ENCODE data around the gene ENTPD3. TPM values are rescaled to one million over a fixed set of nuclear protein-coding genes. Genes with fewer than 3 reads are reported as not detected.

Gene ENTPD3
- total and polyA plus RNA-seq, 2 of the 13 experiments (the other 11 are each of a cell fraction or from before 2014, with no cell fraction given) = 0.07 TPM; not detected in 1

GRCh38 chr3:40477666-40478065 is 90.7 kb downstream of the ENTPD3 start:
- H3K9me3 ChIP-seq (ENCODE audit: low read length) = no peaks in the 10 kb centered on the region
- peaks cover 19% of the 10 kb centered on the region for H3K4me1 ChIP-seq (ENCODE audit: insufficient read depth, low read length)
- H3K27ac ChIP-seq (ENCODE audit: extremely low read length, insufficient read depth, low read length) = peak overlapping the region; percentile 51
- FAIRE-seq (peak; percentile 46), DNase-seq (ENCODE audit: low spot score) (no peak), ATAC-seq (peak; percentile 73)
- H3K4me2 ChIP-seq (ENCODE audit: low read depth, low read length) = peak overlapping the region; percentile 97
- POLR2A ChIA-PET = interaction anchor here (1.2 to 3.4 kb wide), 6 partner anchors 12 to 48 kb away, joined by 3 to 54 read pairs (median 10); partner anchors contain the start of genes RPL14 and ZNF620
- CTCF ChIA-PET (ENCODE audit: low intra/inter-chr PET ratio, low total read pairs) = no interaction called here
- intact Hi-C loops (cut with micrococcal nuclease; ENCODE audit: unreplicated experiment) (loop anchor here (1.0 kb wide), 1 partner anchor 28 kb away; no protein-coding TSS in a partner anchor), in situ Hi-C loops (cut with HindIII; ENCODE audit: extremely low pct_ligation_motif_present, low pct_unique_long_range_greater_than_20kb) (no loop called here)
- H2AFZ ChIP-seq (ENCODE audit: low read length) = peak overlapping the region; percentile 93
- 39% methylated on average over 4 of the region's 4 CpGs for WGBS (ENCODE audit: low lambda C conversion rate)
- no peaks in the 10 kb centered on the region for H3K79me2 ChIP-seq (ENCODE audit: insufficient read depth, low read length)
- no peaks in the 10 kb centered on the region for H4K20me1 ChIP-seq (ENCODE audit: insufficient read depth, low read length)
- H3K4me3 ChIP-seq (replicated peaks in 1 of 3; ENCODE audit: insufficient read depth in 1 of 3, low read depth in 2 of 3, low read length in 3 of 3) = peak overlapping the region; percentile 95 to 96 (median 95)
- peaks cover 0 to 8% of the 10 kb centered on the region in 2 experiments; a peak in 1 of 5 replicates for H3K36me3 ChIP-seq (replicated peaks in 1 of 2; ENCODE audit: control insufficient read depth in 1 of 2, insufficient read depth in 2 of 2, low read length in 2 of 2)
- H3K9ac ChIP-seq (ENCODE audit: insufficient read depth, low read depth, low read length) = peak overlapping the region; percentile 77
- no TSS peak for BruUV-seq (replicated peaks)
- no peaks in the 10 kb centered on the region; a peak in 1 of 5 replicates for H3K27me3 ChIP-seq (ENCODE audit: control insufficient read depth in 1 of 2, insufficient read depth in 2 of 2, low read length in 2 of 2)
- TF ChIP-seq CEBPG (CRISPR knock-in tag; IDR thresholded peaks at IDR 0.05) = no peak
- TF ChIP-seq NBN (conservative IDR thresholded peaks at IDR 0.05) = no peak
- 0 out of 2 replicates have a peak, but pooled peaks have one; percentile 37 for TF ChIP-seq GLI4 (CRISPR knock-in tag; IDR thresholded peaks at IDR 0.05; ENCODE audit: borderline replicate concordance)
- TF ChIP-seq PHF20 (CRISPR knock-in tag; IDR thresholded peaks at IDR 0.05) = no peak
- TF ChIP-seq ATF7-NPFF (CRISPR knock-in tag; IDR thresholded peaks at IDR 0.05; ENCODE audit: low read depth) = no peak
- TF ChIP-seq HNF1A (IDR thresholded peaks at IDR 0.05; ENCODE audit: low read depth) = no peak
- TF ChIP-seq HNF1A (CRISPR knock-in tag; IDR thresholded peaks at IDR 0.05; ENCODE audit: borderline replicate concordance) = no peak
- no peak for TF ChIP-seq TBX3 (IDR thresholded peaks at IDR 0.05; ENCODE audit: borderline replicate concordance)
- no peak for TF ChIP-seq ARID2 (CRISPR knock-in tag; IDR thresholded peaks at IDR 0.05; ENCODE audit: borderline replicate concordance)
- TF ChIP-seq TBL1XR1 (IDR thresholded peaks at IDR 0.05; ENCODE audit: borderline replicate concordance, low read length, partially characterized antibody) = no peak
- no peak for TF ChIP-seq ARNTL (CRISPR knock-in tag; IDR thresholded peaks at IDR 0.05)
- no peak for TF ChIP-seq SP5 (CRISPR knock-in tag; IDR thresholded peaks at IDR 0.05; ENCODE audit: borderline replicate concordance, low read depth)
- TF ChIP-seq SP4 (CRISPR knock-in tag; IDR thresholded peaks at IDR 0.05) = peak; percentile 39; the same call in 1 of the 2 replicates
- TF ChIP-seq ZNF646 (CRISPR knock-in tag; IDR thresholded peaks at IDR 0.05) = no peak
